ENCODE data around the gene ARPC5L. TPM values are rescaled to one million over a fixed set of nuclear protein-coding genes. Genes with fewer than 3 reads are reported as not detected.

Gene ARPC5L
- total and polyA plus RNA-seq, 2 of the 8 experiments (the other 6 are each of a cell fraction or from before 2014, with no cell fraction given) = 34.1 to 50.6 TPM

- Histone ChIP-seq H3K4me2 (ENCODE audit: insufficient read depth in 1 of 2, low read depth in 2 of 2, low read length in 2 of 2) (no peak overlapping the region), H3K9me3 (ENCODE audit: insufficient read depth in 2 of 2, low read depth in 1 of 2, low read length in 1 of 2) (no peaks in the 10 kb centered on the region), H3K18ac (ENCODE audit: extremely low read depth, low read length) (no peak overlapping the region), H3K27me3 (replicated peaks in 1 of 4; ENCODE audit: control insufficient read depth in 3 of 4, extremely low read depth in 1 of 4, insufficient read depth in 3 of 4, low read length in 3 of 4) (no peaks in the 10 kb centered on the region), H4K8ac (ENCODE audit: extremely low read depth, insufficient read depth, low read length) (no peak overlapping the region), H3K56ac (replicated peaks; ENCODE audit: insufficient read length, low read depth, low read length) (no peak overlapping the region), H2AK5ac (ENCODE audit: low read depth, low read length) (no peak overlapping the region), H4K5ac (ENCODE audit: insufficient read length, low read depth, low read length) (no peak overlapping the region), H2BK15ac (ENCODE audit: low read length) (no peak overlapping the region), H3K4me1 (replicated peaks in 1 of 4; ENCODE audit: control insufficient read depth in 3 of 4, insufficient read depth in 4 of 4, low read length in 3 of 4) (peaks cover 9 to 19% (median 15%) of the 10 kb centered on the region in 4 experiments), H3K14ac (ENCODE audit: insufficient read length) (no peak overlapping the region), H2BK120ac (replicated peaks; ENCODE audit: low read depth, low read length) (no peak overlapping the region), H2BK20ac (ENCODE audit: low read length) (no peak overlapping the region), H3K27ac (ENCODE audit: low read depth, low read length) (no peak overlapping the region), H3K4ac (replicated peaks; ENCODE audit: insufficient read length, low read depth, low read length) (no peak overlapping the region), H4K20me1 (replicated peaks in 1 of 2; ENCODE audit: control insufficient read depth in 1 of 2, insufficient read depth in 2 of 2, low read length in 2 of 2) (no peaks in the 10 kb centered on the region), H2BK5ac (ENCODE audit: low read depth, low read length) (no peak overlapping the region), H3K23me2 (ENCODE audit: low read depth, low read length) (no peaks in the 10 kb centered on the region; the same call in 1 of the 2 replicates), H4K91ac (replicated peaks; ENCODE audit: insufficient read length, low read length) (no peak overlapping the region), H3K79me1 (ENCODE audit: low read depth, low read length) (no peaks in the 10 kb centered on the region), H3K23ac (ENCODE audit: insufficient read length) (no peak overlapping the region), H2AFZ (ENCODE audit: low read length) (no peak overlapping the region), H3K79me2 (ENCODE audit: control insufficient read depth in 1 of 2, insufficient read depth in 2 of 2, low read length in 2 of 2) (no peaks in the 10 kb centered on the region), H3K36me3 (ENCODE audit: control insufficient read depth in 2 of 4, insufficient read depth in 4 of 4, low read length in 3 of 4) (no peaks in the 10 kb centered on the region), H3K4me3 (ENCODE audit: extremely low read depth in 1 of 4, insufficient read depth in 2 of 4, low read depth in 3 of 4, low read length in 4 of 4) (no peak overlapping the region), H2BK12ac (ENCODE audit: low read depth, low read length) (no peak overlapping the region), H3K9ac (replicated peaks in 1 of 4; ENCODE audit: extremely low read depth in 1 of 4, low read depth in 3 of 4, low read length in 3 of 4) (no peak overlapping the region)
- no peak for DNase-seq (ENCODE audit: low read depth in 1 of 2, low spot score in 2 of 2)
- FAIRE-seq = no peak
- ChIA-PET POLR2A (ENCODE audit: partially characterized antibody) (no interaction called here), CTCF (ENCODE audit: partially characterized antibody) (interaction anchor here (0.6 to 65.2 kb wide), 4 partner anchors 22 to 283 kb away, joined by 3 to 1529 read pairs (median 88); partner anchors contain the start of genes ARPC5L, NR6A1, OLFML2A and RPL35)
- 93% methylated on average over 5 of the region's 5 CpGs; no CpG with 5 or more reads in 1 of the 2 experiments for WGBS, 2 experiments (ENCODE audit: extremely low coverage in 1 of 2, insufficient coverage in 1 of 2, insufficient read length in 1 of 2, insufficient replicate concordance in 2 of 2, low coverage in 1 of 2, low lambda C conversion rate in 2 of 2, missing lambda C conversion rate in 1 of 2)
- TF ChIP-seq NRF1 (IDR thresholded peaks at IDR 0.05; ENCODE audit: low read depth, low read length) (no peak), POU5F1 (IDR thresholded peaks at IDR 0.05; ENCODE audit: low read depth, low read length) (no peak), CBX8 (IDR thresholded peaks at IDR 0.05; ENCODE audit: borderline replicate concordance, low read depth, low read length) (no peak), RFX5 (IDR thresholded peaks at IDR 0.05; ENCODE audit: borderline replicate concordance, low read depth, low read length) (no peak), E2F6 (IDR thresholded peaks at IDR 0.05) (no peak), BRCA1 (IDR thresholded peaks at IDR 0.05; ENCODE audit: low read depth, low read length) (no peak), NANOG (IDR thresholded peaks at IDR 0.05; ENCODE audit: insufficient read depth, low read depth, low read length, poor library complexity, severe bottlenecking) (no peak), FOSL1 (IDR thresholded peaks at IDR 0.05; ENCODE audit: insufficient read depth, low read depth, low read length) (no peak), KDM1A (IDR thresholded peaks at IDR 0.05; ENCODE audit: borderline replicate concordance, low read length) (no peak), SIX5 (IDR thresholded peaks at IDR 0.05; ENCODE audit: low read depth, low read length) (no peak)
- TF ChIP-seq, protein P1, sequence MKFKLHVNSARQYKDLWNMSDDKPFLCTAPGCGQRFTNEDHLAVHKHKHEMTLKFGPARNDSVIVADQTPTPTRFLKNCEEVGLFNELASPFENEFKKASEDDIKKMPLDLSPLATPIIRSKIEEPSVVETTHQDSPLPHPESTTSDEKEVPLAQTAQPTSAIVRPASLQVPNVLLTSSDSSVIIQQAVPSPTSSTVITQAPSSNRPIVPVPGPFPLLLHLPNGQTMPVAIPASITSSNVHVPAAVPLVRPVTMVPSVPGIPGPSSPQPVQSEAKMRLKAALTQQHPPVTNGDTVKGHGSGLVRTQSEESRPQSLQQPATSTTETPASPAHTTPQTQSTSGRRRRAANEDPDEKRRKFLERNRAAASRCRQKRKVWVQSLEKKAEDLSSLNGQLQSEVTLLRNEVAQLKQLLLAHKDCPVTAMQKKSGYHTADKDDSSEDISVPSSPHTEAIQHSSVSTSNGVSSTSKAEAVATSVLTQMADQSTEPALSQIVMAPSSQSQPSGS (IDR thresholded peaks at IDR 0.05; ENCODE audit: low read length) = no peak
These were observed 46.3 kb upstream of the ARPC5L start for GRCh38 chr9:124815601-124816000.

Data from H1 (cell line).